ENCODE results near the gene ZC3H12D.

The ZC3H12D gene

DNA sequence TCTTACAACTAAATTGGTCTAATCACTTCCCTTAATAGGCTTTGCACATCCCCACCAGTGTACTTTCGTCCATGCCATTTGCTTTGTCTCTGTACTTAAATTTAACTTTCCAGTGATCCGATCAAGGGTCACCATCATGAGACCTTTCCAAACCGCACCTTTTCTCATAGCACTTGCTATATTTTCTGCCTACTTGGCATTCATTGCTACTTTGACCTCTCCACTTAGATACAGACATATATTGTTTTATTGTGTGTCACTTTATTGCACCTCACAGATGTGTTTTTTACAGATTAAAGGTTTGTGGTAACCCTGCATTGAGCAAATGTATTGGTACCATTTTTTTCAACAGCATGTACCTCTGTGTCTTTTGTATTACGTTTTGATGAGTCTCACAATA lies 70.0 kb downstream of the ZC3H12D start:
- no peak for DNase-seq (ENCODE audit: low read depth in 2 of 2)

DNA sequence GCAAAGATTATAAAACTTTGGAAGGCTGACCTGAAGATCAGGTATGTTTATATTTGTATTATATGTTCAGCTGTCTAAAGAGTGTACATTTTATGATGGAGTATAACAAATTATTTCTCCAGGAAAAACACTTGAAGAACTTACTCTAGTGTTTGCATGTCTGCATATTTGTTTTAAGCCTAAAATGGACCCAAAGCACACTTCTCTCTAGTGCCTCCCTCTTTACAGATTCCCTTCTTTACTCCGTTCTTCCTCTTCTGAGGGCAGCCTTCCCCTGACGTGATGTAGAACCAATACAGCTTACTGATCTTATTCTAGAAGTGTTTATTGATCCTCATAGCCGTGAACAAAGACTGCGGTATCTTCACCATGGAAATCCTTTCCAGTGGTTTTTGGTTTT lies 70.8 kb downstream of the ZC3H12D start:
- DNase-seq (ENCODE audit: low read depth in 2 of 2): no peak

DNA sequence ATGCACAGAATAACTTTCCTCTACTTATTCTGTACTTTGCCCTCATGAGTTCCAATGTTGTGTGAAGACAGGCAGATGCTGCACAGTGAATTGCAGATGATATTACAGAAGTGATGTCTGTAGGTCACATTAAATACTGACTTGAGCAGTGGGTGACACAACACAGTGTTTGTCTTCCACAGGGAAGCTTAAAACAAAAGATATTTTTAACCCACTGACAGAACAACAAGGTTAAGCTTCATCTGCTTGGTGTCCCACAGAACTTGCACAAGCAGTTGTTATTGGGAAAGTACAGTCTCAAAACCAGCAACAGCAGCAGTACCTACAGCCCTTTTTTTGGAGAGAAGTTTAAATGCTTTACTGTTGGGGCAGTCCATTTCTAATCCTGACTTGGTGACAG lies 74.3 kb downstream of the ZC3H12D start:
- no peak for DNase-seq (ENCODE audit: low read depth in 2 of 2)

DNA sequence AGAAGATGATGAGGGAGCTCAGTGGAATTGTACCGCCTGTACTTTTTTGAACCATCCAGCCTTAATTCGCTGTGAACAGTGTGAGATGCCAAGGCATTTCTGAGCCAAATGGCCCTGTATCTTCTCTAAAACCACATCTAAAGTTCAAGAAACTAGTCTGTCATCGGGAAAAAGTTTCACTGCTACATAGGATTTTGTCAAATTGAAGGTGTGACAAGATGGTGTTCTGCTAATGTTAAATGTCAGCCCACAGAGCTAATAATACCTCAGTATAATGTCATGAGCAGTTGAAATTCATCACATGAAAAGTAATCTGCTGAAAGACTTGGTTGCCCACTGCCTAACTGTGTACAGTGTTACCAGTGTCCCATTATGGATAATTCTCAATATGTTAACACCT lies 75.2 kb downstream of the ZC3H12D start:
- DNase-seq (ENCODE audit: low read depth in 2 of 2): no peak

DNA sequence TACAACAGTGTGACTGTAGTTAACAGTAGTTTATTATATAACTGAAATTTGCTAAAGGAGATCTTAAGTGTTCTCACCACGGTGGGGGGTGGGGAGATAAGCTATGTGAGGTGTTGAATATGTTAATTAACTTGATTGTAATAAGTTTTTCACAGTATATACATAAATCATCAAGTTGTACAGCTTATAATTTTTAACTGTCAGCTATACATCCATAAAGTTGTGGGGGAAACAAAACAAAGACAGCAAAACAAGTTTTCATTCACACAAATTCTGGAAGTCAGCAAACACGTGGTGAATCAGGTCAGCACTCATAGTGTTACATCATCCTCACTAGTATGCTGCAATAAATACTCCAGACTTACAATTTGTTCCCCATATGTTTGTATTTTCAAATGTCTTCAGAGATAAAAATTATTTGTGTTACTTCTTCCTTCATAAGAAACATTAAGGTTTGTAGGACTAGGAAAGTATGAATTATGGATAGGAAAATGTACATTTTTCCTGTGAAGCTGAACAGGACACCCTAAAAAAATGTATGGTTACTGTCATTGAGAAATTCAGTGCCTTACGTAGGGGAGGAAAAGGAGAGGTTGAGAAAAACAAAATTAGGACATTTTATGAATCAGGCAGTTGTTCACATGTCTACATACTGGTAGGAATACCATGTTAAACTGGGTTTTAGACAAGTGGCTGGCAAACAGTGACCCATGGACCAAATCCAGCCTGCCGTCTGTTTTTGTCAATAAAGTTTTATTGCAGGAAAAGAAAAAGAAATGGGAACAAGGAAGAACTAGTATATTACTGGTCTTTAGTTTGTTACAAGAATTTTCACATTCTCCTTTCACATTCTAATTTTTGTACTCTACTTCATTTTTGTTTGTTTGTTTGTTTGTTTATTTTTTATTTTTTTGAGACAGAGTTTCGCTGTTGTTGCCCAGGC lies 78.7 kb downstream of the ZC3H12D start:
- DNase-seq (ENCODE audit: low read depth in 2 of 2): no peak

DNA sequence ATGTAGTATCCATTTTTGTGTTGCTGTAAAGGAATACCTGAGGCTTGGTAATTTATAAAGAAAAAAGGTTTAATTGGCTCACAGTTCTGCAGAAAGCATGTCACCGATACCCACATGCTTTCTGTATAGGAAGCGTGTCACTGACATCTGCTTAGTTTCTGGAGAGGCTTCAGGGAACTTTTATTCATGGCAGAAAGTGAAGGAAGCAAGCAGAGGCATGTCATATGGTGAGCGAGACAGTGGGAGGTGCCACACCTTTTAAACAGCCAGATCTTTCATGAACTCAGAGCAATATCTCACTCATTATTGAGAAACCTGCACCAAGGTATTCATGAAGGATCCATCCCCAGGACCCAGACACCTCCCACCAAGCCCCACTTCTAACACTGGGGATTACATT lies 81.3 kb downstream of the ZC3H12D start:
- DNase-seq (ENCODE audit: low read depth in 2 of 2): no peak

DNA sequence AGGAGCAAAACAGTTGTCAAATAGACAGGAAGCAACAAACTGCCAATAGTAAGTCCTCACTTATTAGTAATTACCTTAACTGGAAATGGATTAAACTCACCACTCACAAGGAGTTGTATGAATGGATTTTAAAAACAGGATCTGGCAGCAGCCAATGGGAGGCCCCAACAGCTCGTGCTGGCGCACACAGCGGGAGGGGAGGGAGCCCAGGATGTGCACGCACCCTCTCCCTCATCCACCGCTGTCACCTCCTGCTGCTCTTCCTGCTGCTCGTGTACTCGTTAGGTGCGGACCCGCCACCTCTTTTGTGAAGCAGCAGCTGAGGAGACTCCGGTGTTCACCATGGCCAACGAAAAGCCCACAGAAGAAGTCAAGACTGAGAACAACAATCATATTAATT lies 84.8 kb downstream of the ZC3H12D start, which contains the start of gene SUMO4:
TSS of gene SUMO4 (plus strand) at position 213 of the 400 bp plus-strand sequence. CDS start at position 343, 130 bp downstream.
- DNase-seq (ENCODE audit: low read depth in 2 of 2): no peak

DNA sequence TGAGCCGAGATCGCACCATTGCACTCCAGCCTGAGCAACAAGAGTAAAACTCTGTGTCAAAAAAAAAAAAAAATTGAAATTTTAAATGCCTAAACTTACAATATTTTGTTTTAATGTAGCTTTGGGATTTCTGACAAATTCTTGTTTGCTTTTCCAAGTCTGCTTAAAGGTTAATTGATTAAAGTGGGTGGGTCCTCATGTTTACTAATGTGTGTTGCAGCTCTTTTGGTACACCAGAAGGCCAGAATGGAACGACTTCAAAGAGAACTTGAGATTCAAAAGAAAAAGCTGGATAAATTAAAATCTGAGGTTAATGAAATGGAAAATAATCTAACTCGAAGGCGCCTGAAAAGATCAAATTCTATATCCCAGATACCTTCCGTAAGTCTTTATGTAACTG lies 87.4 kb downstream of the ZC3H12D start:
- DNase-seq (ENCODE audit: low read depth in 2 of 2): no peak

Data from activated CD4-positive, alpha-beta T cell treated with anti-CD3 and anti-CD28 coated beads for 24 hours (primary cell).